Prostate gland (tissue), 2 donors: ENCODE measurements around the gene MAVS. TPM values are rescaled to one million over a fixed set of nuclear protein-coding genes. Genes with fewer than 3 reads are reported as not detected.

Experiments
- DNase-seq: peaks from one replicate; pipeline ENCODE4 v3.0.0-alpha.2; 2019; ENCODE audit warnings: low spot score
- H3K27ac ChIP-seq, 2 donors: fragments of 200-600 bp; sonication (generic); 2 replicates each; pipeline ENCODE4 v1.5.1; 2017 to 2019
- H3K27me3 ChIP-seq: fragments of 200-600 bp; sonication (generic); replicated peaks from 2 replicates; pipeline ENCODE4 v1.5.1; 2019; ENCODE audit not compliant: insufficient read depth
- H3K36me3 ChIP-seq, 2 donors: fragments of 200-600 bp; sonication (generic); 1 replicate in 1 of 2; 2 replicates in 1 of 2; pipeline versions ENCODE4 v1.5.1 to v1.8.1; 2017 to 2019
- H3K4me1 ChIP-seq: fragments of 200-600 bp; sonication (generic); replicated peaks from 2 replicates; pipeline ENCODE4 v1.5.1; 2019
- H3K4me3 ChIP-seq, 2 donors: fragments of 200-600 bp; sonication (generic); 2 replicates each; pipeline ENCODE4 v1.5.1; 2017 to 2019
- H3K9me3 ChIP-seq: fragments of 200-600 bp; sonication (generic); 2 replicates; pipeline ENCODE4 v1.5.1; 2017
- CTCF ChIP-seq, 4 experiments: fragments of 200-600 bp in 2 of 4; fragments of 450-650 bp in 2 of 4; sonication (generic) in 2 of 4; IDR thresholded peaks; 1 replicate in 3 of 4; 2 replicates in 1 of 4; pipeline ENCODE4 v1.5.1; 2016 to 2019; ENCODE audit warnings: antibody characterized with exemption in 4 of 4, mild to moderate bottlenecking in 2 of 4, moderate library complexity in 2 of 4
- POLR2A ChIP-seq: fragments of 450-650 bp; IDR thresholded peaks from one replicate; pipeline ENCODE4 v1.6.1; 2016; ENCODE audit warnings: antibody characterized with exemption, mild to moderate bottlenecking
- POLR2AphosphoS5 ChIP-seq: sonication (generic); formaldehyde crosslinking; IDR thresholded peaks from one replicate; pipeline ENCODE4 v1.6.1; 2017; ENCODE audit warnings: antibody characterized with exemption
- WGBS: methylation state at CpG from one replicate; pipeline ENCODE4 v1.1.5; 2018; 5-methylcytosine and 5-hydroxymethylcytosine counted together
- intact Hi-C: fragments of 100-400 bp; cut with DNase I; formaldehyde crosslinking; loops from one replicate; pipeline ENCODE4 v1.14.2; 2022
- total RNA-seq, 2 donors: library from RNA; depleted of rRNA; stranded (reverse); fragments of >200 nt; gene quantifications; one replicate each; pipeline ENCODE4 v1.1.0, GENCODE V29; 2016

MAVS gene
- total RNA-seq, 2 donors from 2014 or later = 26.7 to 40.2 TPM

GRCh38 chr20:3802524-3803239 is 44.0 kb upstream of the MAVS start:
- intact Hi-C loops = no loop called here
- Histone ChIP-seq H3K27me3 (no peaks in the 10 kb centered on the region), H3K27ac (no peak overlapping the region), H3K36me3 (no peaks in the 10 kb centered on the region), H3K4me1 (peaks cover 5% of the 10 kb centered on the region), H3K4me3 (no peak overlapping the region), H3K9me3 (no peaks in the 10 kb centered on the region)
- DNase-seq = no peak
- 95% methylated on average over 11 of the region's 11 CpGs for WGBS
- TF ChIP-seq CTCF (IDR thresholded peaks at IDR 0.05) (no peak), POLR2AphosphoS5 (no peak), POLR2A (no peak)

GRCh38 chr20:3803289-3803688 is 43.3 kb upstream of the MAVS start:
- no peaks in the 10 kb centered on the region for H3K36me3 ChIP-seq
- WGBS = 97% methylated on average over 14 of the region's 14 CpGs
- H3K27me3 ChIP-seq = no peaks in the 10 kb centered on the region
- H3K4me3 ChIP-seq = no peak overlapping the region
- peaks cover 5% of the 10 kb centered on the region for H3K4me1 ChIP-seq
- no peak for TF ChIP-seq CTCF (IDR thresholded peaks at IDR 0.05)
- TF ChIP-seq POLR2A = no peak
- TF ChIP-seq POLR2AphosphoS5 = no peak
- no peak for DNase-seq
- intact Hi-C loops = no loop called here
- H3K27ac ChIP-seq = no peak overlapping the region
- no peaks in the 10 kb centered on the region for H3K9me3 ChIP-seq

- Histone ChIP-seq H3K27me3 (no peaks in the 10 kb centered on the region), H3K4me3 (no peak overlapping the region), H3K36me3 (no peaks in the 10 kb centered on the region), H3K4me1 (peaks cover 5% of the 10 kb centered on the region), H3K27ac (no peak overlapping the region), H3K9me3 (no peaks in the 10 kb centered on the region)
- no peak for DNase-seq
- WGBS = 87% methylated on average over 6 of the region's 6 CpGs
- TF ChIP-seq CTCF (IDR thresholded peaks at IDR 0.05) (no peak), POLR2AphosphoS5 (no peak), POLR2A (no peak)
- intact Hi-C loops = no loop called here
Measured at GRCh38 chr20:3803854-3804253, 42.8 kb upstream of the MAVS start.

- Histone ChIP-seq H3K27me3 (no peaks in the 10 kb centered on the region), H3K9me3 (no peaks in the 10 kb centered on the region), H3K27ac (no peak overlapping the region), H3K4me3 (no peak overlapping the region), H3K36me3 (no peaks in the 10 kb centered on the region), H3K4me1 (peaks cover 5% of the 10 kb centered on the region)
- DNase-seq = no peak
- 76% methylated on average over 11 of the region's 11 CpGs for WGBS
- intact Hi-C loops = no loop called here
- TF ChIP-seq POLR2AphosphoS5 (no peak), CTCF (IDR thresholded peaks at IDR 0.05) (no peak), POLR2A (no peak)
Measured at GRCh38 chr20:3804254-3804751, 42.3 kb upstream of the MAVS start.

- no peaks in the 10 kb centered on the region for H3K27me3 ChIP-seq
Measured at GRCh38 chr20:3804781-3805180, 41.9 kb upstream of the MAVS start.

More at GRCh38 chr20:3804781-3805180, 41.9 kb upstream of the MAVS start:
- no peak overlapping the region for H3K27ac ChIP-seq
- WGBS = 91% methylated on average over 11 of the region's 11 CpGs
- peaks cover 5% of the 10 kb centered on the region for H3K4me1 ChIP-seq
- no peak overlapping the region for H3K4me3 ChIP-seq
- no peaks in the 10 kb centered on the region for H3K36me3 ChIP-seq
- TF ChIP-seq POLR2AphosphoS5 (no peak), CTCF (IDR thresholded peaks at IDR 0.05) (no peak), POLR2A (no peak)
- intact Hi-C loops = no loop called here
- no peak for DNase-seq
- no peaks in the 10 kb centered on the region for H3K9me3 ChIP-seq
